ENCODE measurements around the gene TTYH3. TPM values are rescaled to one million over a fixed set of nuclear protein-coding genes. Genes with fewer than 3 reads are reported as not detected.

The TTYH3 gene
- total RNA-seq, 3 donors from 2014 or later (not counting 1 experiment from before 2014, with no cell fraction given), result 38.3 to 47.1 (median 42.4) TPM

DNA sequence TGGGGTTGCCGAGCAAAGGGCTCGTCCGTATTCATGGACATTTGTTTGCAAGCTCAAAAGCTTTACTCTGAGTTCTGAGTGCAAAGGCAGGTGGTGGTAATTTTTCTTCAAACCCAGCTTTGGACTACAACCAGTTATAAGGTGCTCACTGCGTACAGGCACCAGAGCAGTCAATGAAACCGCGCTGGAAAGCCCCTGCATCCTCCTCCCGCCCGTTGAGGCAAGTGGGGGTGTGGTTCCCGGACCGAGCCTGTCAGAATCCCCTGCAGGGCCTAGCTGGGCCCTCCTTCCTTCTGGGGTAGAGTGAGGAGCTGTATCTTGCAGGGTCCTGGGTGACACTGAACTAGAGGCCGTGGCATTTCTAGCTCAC, 78.5 kb downstream of the TTYH3 start:
- H3K4me3 ChIP-seq (ENCODE audit: low read length), result peak overlapping the region; percentile 15
- H3K27ac ChIP-seq (ENCODE audit: low read length), result peak overlapping the region; percentile 54
- H3K27me3 ChIP-seq (ENCODE audit: control insufficient read depth, insufficient read depth, low read length), result peaks cover 30% of the 10 kb centered on the region
- Mint-ChIP-seq H3K27me3 (ENCODE audit: low read depth in 2 of 2) (peaks cover 53 to 78% of the 10 kb centered on the region in 2 donors), H3K36me3 (no peaks in the 10 kb centered on the region), H3K9me3 (no peaks in the 10 kb centered on the region), H3K27ac (no peak overlapping the region), H3K4me3 (peak overlapping the region; percentile 21), H3K4me1 (peaks cover 22 to 31% of the 10 kb centered on the region in 2 donors)
- peak in 1 of 3 donors; percentile 43 for ATAC-seq
- 59% methylated on average over 11 of the region's 11 CpGs for WGBS (ENCODE audit: insufficient coverage)
- peaks cover 41% of the 10 kb centered on the region for H3K4me1 ChIP-seq (ENCODE audit: control insufficient read depth, insufficient read depth, low read length)
- no peaks in the 10 kb centered on the region for H3K36me3 ChIP-seq (ENCODE audit: control insufficient read depth, insufficient read depth, low read length)
- intact Hi-C loops (cut with micrococcal nuclease), result no loop called here
- DNase-seq, result peak in 1 of 2 donors; percentile 83
- no peaks in the 10 kb centered on the region for H3K9me3 ChIP-seq (ENCODE audit: control insufficient read depth, insufficient read depth, low read length)
- TF ChIP-seq CTCF (IDR thresholded peaks at IDR 0.05), result no peak

- H3K36me3 Mint-ChIP-seq, result no peaks in the 10 kb centered on the region
- peaks cover 25 to 38% of the 10 kb centered on the region in 2 donors for H3K4me1 Mint-ChIP-seq
- H3K27ac ChIP-seq (ENCODE audit: low read length), result peak overlapping the region; percentile 0
- peak overlapping the region in 1 of 2 donors; percentile 76 for H3K27ac Mint-ChIP-seq
- H3K4me3 Mint-ChIP-seq, result peak overlapping the region; percentile 52
- ATAC-seq (peak; percentile 45 to 67 (median 46)), DNase-seq (peak in 1 of 2 donors; percentile 81)
- WGBS (ENCODE audit: insufficient coverage), result 31% methylated on average over 4 of the region's 4 CpGs
- peaks cover 30% of the 10 kb centered on the region for H3K27me3 ChIP-seq (ENCODE audit: control insufficient read depth, insufficient read depth, low read length)
- intact Hi-C loops (cut with micrococcal nuclease), result loop anchor here (1.0 kb wide), 1 partner anchor 12 kb away; no protein-coding TSS in a partner anchor
- no peaks in the 10 kb centered on the region for H3K36me3 ChIP-seq (ENCODE audit: control insufficient read depth, insufficient read depth, low read length)
- no peaks in the 10 kb centered on the region for H3K9me3 Mint-ChIP-seq
- no peak overlapping the region for H3K4me3 ChIP-seq (ENCODE audit: low read length)
- peaks cover 55 to 79% of the 10 kb centered on the region in 2 donors for H3K27me3 Mint-ChIP-seq (ENCODE audit: low read depth in 2 of 2)
- no peaks in the 10 kb centered on the region for H3K9me3 ChIP-seq (ENCODE audit: control insufficient read depth, insufficient read depth, low read length)
- TF ChIP-seq CTCF (IDR thresholded peaks at IDR 0.05), result no peak
- H3K4me1 ChIP-seq (ENCODE audit: control insufficient read depth, insufficient read depth, low read length), result peaks cover 49% of the 10 kb centered on the region
Observed at GRCh38 chr7:2710901-2711551, 79.2 kb downstream of the TTYH3 start.

- WGBS (ENCODE audit: insufficient coverage), result 92% methylated on average over 25 of the region's 25 CpGs
- intact Hi-C loops (cut with micrococcal nuclease), result loop anchor here (1.0 kb wide), 1 partner anchor 13 kb away; no protein-coding TSS in a partner anchor
Observed at GRCh38 chr7:2711895-2712675, 80.3 kb downstream of the TTYH3 start.

More at GRCh38 chr7:2711895-2712675, 80.3 kb downstream of the TTYH3 start:
- Histone ChIP-seq H3K36me3 (ENCODE audit: control insufficient read depth, insufficient read depth, low read length) (no peaks in the 10 kb centered on the region), H3K4me3 (ENCODE audit: low read length) (no peak overlapping the region), H3K4me1 (ENCODE audit: control insufficient read depth, insufficient read depth, low read length) (peaks cover 59% of the 10 kb centered on the region), H3K27me3 (ENCODE audit: control insufficient read depth, insufficient read depth, low read length) (peaks cover 28% of the 10 kb centered on the region), H3K27ac (ENCODE audit: low read length) (no peak overlapping the region), H3K9me3 (ENCODE audit: control insufficient read depth, insufficient read depth, low read length) (no peaks in the 10 kb centered on the region)
- Mint-ChIP-seq H3K4me1 (peaks cover 27 to 45% of the 10 kb centered on the region in 2 donors), H3K27ac (no peak overlapping the region), H3K27me3 (ENCODE audit: low read depth in 2 of 2) (peaks cover 63 to 82% of the 10 kb centered on the region in 2 donors), H3K4me3 (no peak overlapping the region), H3K9me3 (no peaks in the 10 kb centered on the region), H3K36me3 (no peaks in the 10 kb centered on the region)
- ATAC-seq (no peak), DNase-seq (no peak)
- TF ChIP-seq CTCF (IDR thresholded peaks at IDR 0.05), result no peak
